PC-9 (cell line): Measurements from ENCODE around the gene SYT2. TPM values are rescaled to one million over a fixed set of nuclear protein-coding genes. Genes with fewer than 3 reads are reported as not detected.

Experiments used
- BruUV-seq: library from RNA; stranded (reverse); fragments of 400-500 nt; replicated peaks from 2 replicates; lab custom pipeline; 2021; lab: Mats Ljungman, UMichigan
- CTCF ChIA-PET: fragments of 300-600 bp; sonication (Branson Sonifier 250); formaldehyde crosslinking; loops from one replicate; lab custom pipeline; 2022; ENCODE audit warnings: antibody characterized with exemption; lab: Charles Lee
- POLR2A ChIA-PET: fragments of 300-600 bp; sonication (Branson Sonifier 250); formaldehyde crosslinking; loops from one replicate; lab custom pipeline; 2022; ENCODE audit warnings: antibody characterized with exemption; ENCODE audit not compliant: unreplicated experiment; lab: Charles Lee
- DNase-seq, 2 experiments: peaks; one replicate each; pipeline versions ENCODE4 v3.0.0 to v3.0.0-alpha.2; 2015 to 2022; ENCODE audit warnings: mixed read lengths in 1 of 2
- H2AFZ ChIP-seq: fragments of 200-600 bp; sonication (generic); 2 replicates; pipeline ENCODE4 v1.8.1; 2017; ENCODE audit warnings: antibody characterized with exemption
- H3F3A ChIP-seq: fragments of 200-600 bp; sonication (generic); 2 replicates; pipeline ENCODE4 v1.8.1; 2017; ENCODE audit warnings: antibody characterized with exemption, mild to moderate bottlenecking, low read depth; ENCODE audit not compliant: insufficient read depth
- H3K27ac ChIP-seq: fragments of 200-600 bp; sonication (generic); 2 replicates; pipeline ENCODE4 v1.6.1; 2016; ENCODE audit warnings: mixed run types
- H3K27me3 ChIP-seq: fragments of 200-600 bp; sonication (generic); 2 replicates; pipeline ENCODE4 v1.6.1; 2016; ENCODE audit warnings: low read depth, mixed run types; ENCODE audit not compliant: insufficient read depth
- H3K36me3 ChIP-seq: fragments of 200-600 bp; sonication (generic); 2 replicates; pipeline ENCODE4 v1.6.1; 2016; ENCODE audit warnings: low read depth, mixed run types
- H3K4me1 ChIP-seq: fragments of 200-600 bp; sonication (generic); replicated peaks from 2 replicates; pipeline ENCODE4 v1.6.1; 2016; ENCODE audit warnings: mixed run types; ENCODE audit not compliant: insufficient read depth
- H3K4me2 ChIP-seq: fragments of 200-600 bp; sonication (generic); 2 replicates; pipeline ENCODE4 v1.6.1; 2017; ENCODE audit warnings: mixed run types
- H3K4me3 ChIP-seq: fragments of 200-600 bp; sonication (generic); 2 replicates; pipeline ENCODE4 v1.6.1; 2016; ENCODE audit warnings: mixed run types
- H3K79me2 ChIP-seq: fragments of 200-600 bp; sonication (generic); 2 replicates; pipeline ENCODE4 v1.6.1; 2017; ENCODE audit warnings: low read depth, mixed run types
- H3K9me2 ChIP-seq: fragments of 200-600 bp; sonication (generic); 2 replicates; pipeline ENCODE4 v1.8.1; 2017; ENCODE audit warnings: mild to moderate bottlenecking; ENCODE audit not compliant: insufficient read depth
- H3K9me3 ChIP-seq: fragments of 200-600 bp; sonication (generic); 2 replicates; pipeline ENCODE4 v1.8.1; 2016; ENCODE audit warnings: low read depth; ENCODE audit not compliant: insufficient read depth
- H4K20me1 ChIP-seq: fragments of 200-600 bp; sonication (generic); 2 replicates; pipeline ENCODE4 v1.8.1; 2017; ENCODE audit not compliant: insufficient read depth
- CTCF ChIP-seq: fragments of 200-600 bp; sonication (generic); conservative IDR thresholded peaks from 2 replicates; pipeline ENCODE4 v1.6.1; 2017; ENCODE audit warnings: mixed run types, antibody characterized with exemption, mild to moderate bottlenecking, moderate library complexity
- EZH2 ChIP-seq: fragments of 200-600 bp; sonication (generic); IDR thresholded peaks from 2 replicates; pipeline ENCODE4 v1.8.0; 2017; ENCODE audit warnings: antibody characterized with exemption, low read depth
- intact Hi-C: fragments of 100-400 bp; cut with micrococcal nuclease; formaldehyde crosslinking; loops from one replicate; pipeline ENCODE4 v1.10.0; 2022; ENCODE audit not compliant: unreplicated experiment
- total RNA-seq: library from RNA; stranded (reverse); gene quantifications from 2 replicates; pipeline ENCODE4 v1.2.3, GENCODE V29; 2021

SYT2 gene
- total RNA-seq, 1 experiment from 2014 or later, result 0.07 TPM

- peak; percentile 56 to 76 for DNase-seq
- Histone ChIP-seq H3K4me1 (no peaks in the 10 kb centered on the region), H3F3A (no peaks in the 10 kb centered on the region), H3K79me2 (no peaks in the 10 kb centered on the region), H3K27ac (no peak overlapping the region), H3K9me3 (no peaks in the 10 kb centered on the region), H2AFZ (no peak overlapping the region), H3K27me3 (no peaks in the 10 kb centered on the region), H3K9me2 (no peaks in the 10 kb centered on the region), H3K4me3 (no peak overlapping the region), H3K36me3 (no peaks in the 10 kb centered on the region), H3K4me2 (no peak overlapping the region), H4K20me1 (no peaks in the 10 kb centered on the region)
- ChIA-PET POLR2A (no interaction called here), CTCF (interaction anchor here (0.6 to 1.2 kb wide), 8 partner anchors 26 to 1952 kb away, joined by 3 to 6 read pairs (median 3); no protein-coding TSS in a partner anchor)
- intact Hi-C loops, result loop anchor here (1.0 to 5.0 kb wide), 5 partner anchors 99 to 418 kb away; no protein-coding TSS in a partner anchor
- BruUV-seq, result no TSS peak
- TF ChIP-seq EZH2, result no peak
- peak; percentile 83 for TF ChIP-seq CTCF
Observed at GRCh38 chr1:202599669-202600431, 110.4 kb downstream of the SYT2 start.

- ChIA-PET CTCF (no interaction called here), POLR2A (interaction anchor here (0.6 kb wide), 1 partner anchor 83 kb away, joined by 10 read pairs; no protein-coding TSS in a partner anchor)
- no peaks in the 10 kb centered on the region for H4K20me1 ChIP-seq
- no peak overlapping the region for H3K4me3 ChIP-seq
- H3K9me2 ChIP-seq, result no peaks in the 10 kb centered on the region
- H3K27ac ChIP-seq, result no peak overlapping the region
- no peaks in the 10 kb centered on the region for H3K4me1 ChIP-seq
- H3K9me3 ChIP-seq, result no peaks in the 10 kb centered on the region
- intact Hi-C loops, result no loop called here
- BruUV-seq, result no TSS peak
- H2AFZ ChIP-seq, result no peak overlapping the region
- no peak for DNase-seq
- TF ChIP-seq EZH2, result no peak
- no peak for TF ChIP-seq CTCF
- H3K36me3 ChIP-seq, result no peaks in the 10 kb centered on the region
- no peaks in the 10 kb centered on the region for H3F3A ChIP-seq
- no peaks in the 10 kb centered on the region for H3K27me3 ChIP-seq
- H3K79me2 ChIP-seq, result no peaks in the 10 kb centered on the region
- no peak overlapping the region for H3K4me2 ChIP-seq
Observed at GRCh38 chr1:202597090-202597761, 113.0 kb downstream of the SYT2 start.

GRCh38 chr1:202596638-202597037, 113.6 kb downstream of the SYT2 start:
- Histone ChIP-seq H3K4me3 (no peak overlapping the region), H3K27ac (no peak overlapping the region), H3K27me3 (no peaks in the 10 kb centered on the region), H3K4me2 (no peak overlapping the region), H4K20me1 (no peaks in the 10 kb centered on the region), H3K36me3 (no peaks in the 10 kb centered on the region), H3K79me2 (no peaks in the 10 kb centered on the region), H3K4me1 (no peaks in the 10 kb centered on the region), H3F3A (no peaks in the 10 kb centered on the region), H3K9me3 (no peaks in the 10 kb centered on the region), H2AFZ (no peak overlapping the region), H3K9me2 (no peaks in the 10 kb centered on the region)
- DNase-seq, result no peak
- ChIA-PET POLR2A (interaction anchor here (0.6 kb wide), 1 partner anchor 83 kb away, joined by 10 read pairs; no protein-coding TSS in a partner anchor), CTCF (no interaction called here)
- no TSS peak for BruUV-seq
- no peak for TF ChIP-seq CTCF
- TF ChIP-seq EZH2, result no peak
- intact Hi-C loops, result no loop called here
